ENCODE data around the gene RENBP. TPM values are rescaled to one million over a fixed set of nuclear protein-coding genes. Genes with fewer than 3 reads are reported as not detected.

Gene RENBP
- polyA plus RNA-seq, 1 of the 3 experiments (the other 2 are of a cell fraction): 0.90 TPM

DNA sequence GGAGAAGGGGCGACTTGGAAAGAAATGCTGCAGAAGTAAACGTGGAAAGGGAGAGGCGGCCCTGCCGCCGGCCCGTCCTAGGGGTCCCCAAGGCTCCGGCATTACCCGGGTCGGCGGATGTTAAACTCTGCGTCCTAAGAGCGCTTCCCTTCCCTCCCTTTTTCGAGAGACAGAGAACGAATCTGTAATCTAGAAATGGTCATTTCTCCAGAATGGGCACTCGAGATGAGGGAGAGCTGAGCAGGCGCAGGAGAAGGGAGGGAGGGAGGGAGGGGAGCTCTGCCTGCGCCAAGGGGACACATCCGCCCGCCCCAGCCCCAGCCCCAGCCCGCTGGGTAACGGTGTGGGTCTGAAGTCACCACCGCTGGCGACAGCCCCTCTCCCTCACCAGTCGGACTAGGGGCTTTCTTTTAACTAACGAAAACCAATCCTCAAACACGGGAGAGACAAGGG, 25.5 kb upstream of the RENBP start:
- Histone ChIP-seq H3F3A (replicated peaks; ENCODE audit: insufficient read depth) (peaks cover 7% of the 10 kb centered on the region), H3K4me1 (ENCODE audit: control insufficient read depth in 1 of 2, insufficient read depth in 2 of 2, low read depth in 1 of 2, low read length in 1 of 2) (peaks cover 16 to 51% of the 10 kb centered on the region in 2 experiments; a peak in 2 of 4 replicates), H3K9ac (peak overlapping the region; percentile 98; the same call in 1 of the 2 replicates), H3K27ac (ENCODE audit: low read depth in 2 of 2, low read length in 1 of 2) (peak overlapping the region; percentile 60 to 99; a peak in 3 of 4 replicates), H4K20me1 (ENCODE audit: insufficient read depth) (peaks cover 50% of the 10 kb centered on the region), H2AFZ (ENCODE audit: low read depth) (no peak overlapping the region), H3K4me2 (peak overlapping the region; percentile 80), H3K9me3 (no peaks in the 10 kb centered on the region), H3K4me3 (ENCODE audit: low read depth in 2 of 2, low read length in 1 of 2) (peak overlapping the region; percentile 90 to 98), H3K79me2 (ENCODE audit: insufficient read depth) (peaks cover 77% of the 10 kb centered on the region), H3K27me3 (ENCODE audit: insufficient read depth) (no peaks in the 10 kb centered on the region), H3K9me2 (no peaks in the 10 kb centered on the region), H3K36me3 (replicated peaks in 1 of 2; ENCODE audit: control insufficient read depth in 1 of 2, insufficient read depth in 2 of 2, low read length in 1 of 2) (peaks cover 0 to 4% of the 10 kb centered on the region in 2 experiments)
- 15% methylated on average over 19 of the region's 26 CpGs for WGBS (ENCODE audit: low lambda C conversion rate)
- ChIA-PET POLR2A (interaction anchor here (0.6 to 1.4 kb wide), 2 partner anchors 9 to 35 kb away, joined by 3 read pairs; partner anchors contain the start of gene NAA10), CTCF (interaction anchor here (0.7 to 11.6 kb wide), 8 partner anchors 21 to 262 kb away, joined by 3 to 179 read pairs (median 4); partner anchors contain the start of genes ARHGAP4, PLXNB3 and RENBP)
- TF ChIP-seq CHD2 (IDR thresholded peaks at IDR 0.05; ENCODE audit: low read length, partially characterized antibody) (no peak), GABPA (IDR thresholded peaks at IDR 0.05; ENCODE audit: low read depth) (no peak), SIN3A (IDR thresholded peaks at IDR 0.05; ENCODE audit: borderline replicate concordance, low read depth, low read length) (no peak), NRF1 (IDR thresholded peaks at IDR 0.05; ENCODE audit: low read depth, low read length) (peak; percentile 56), ZBTB33 (IDR thresholded peaks at IDR 0.05; ENCODE audit: borderline replicate concordance, low read depth) (no peak), IRF3 (IDR thresholded peaks at IDR 0.05; ENCODE audit: low read depth, low read length) (no peak)
- peak; percentile 59 for DNase-seq

GRCh38 chrX:153969125-153969903, 24.9 kb upstream of the RENBP start:
- peaks cover under 1 to 7% of the 10 kb centered on the region in 2 experiments for H3K36me3 ChIP-seq (replicated peaks in 1 of 2; ENCODE audit: control insufficient read depth in 1 of 2, insufficient read depth in 2 of 2, low read length in 1 of 2)
- peak overlapping the region; percentile 80 for H3K4me2 ChIP-seq
- DNase-seq: no peak
- peaks cover 77% of the 10 kb centered on the region for H3K79me2 ChIP-seq (ENCODE audit: insufficient read depth)
- no peak overlapping the region for H2AFZ ChIP-seq (ENCODE audit: low read depth)
- peaks cover 56% of the 10 kb centered on the region for H4K20me1 ChIP-seq (ENCODE audit: insufficient read depth)
- peaks cover 16 to 47% of the 10 kb centered on the region in 2 experiments; a peak in 2 of 4 replicates for H3K4me1 ChIP-seq (ENCODE audit: control insufficient read depth in 1 of 2, insufficient read depth in 2 of 2, low read depth in 1 of 2, low read length in 1 of 2)
- no peaks in the 10 kb centered on the region for H3K9me2 ChIP-seq
- peak overlapping the region; percentile 90 to 98 for H3K4me3 ChIP-seq (ENCODE audit: low read depth in 2 of 2, low read length in 1 of 2)
- H3K27ac ChIP-seq (ENCODE audit: low read depth in 2 of 2, low read length in 1 of 2): peak overlapping the region; percentile 60 to 99; a peak in 3 of 4 replicates
- 50% methylated on average over 16 of the region's 25 CpGs for WGBS (ENCODE audit: low lambda C conversion rate)
- H3K27me3 ChIP-seq (ENCODE audit: insufficient read depth): no peaks in the 10 kb centered on the region
- H3K9me3 ChIP-seq: no peaks in the 10 kb centered on the region
- ChIA-PET POLR2A (interaction anchor here (0.6 kb wide), 1 partner anchor 8 kb away, joined by 3 read pairs; no protein-coding TSS in a partner anchor), CTCF (interaction anchor here (0.7 to 11.6 kb wide), 10 partner anchors 11 to 261 kb away, joined by 3 to 179 read pairs (median 4); partner anchors contain the start of genes ARHGAP4, PLXNB3 and RENBP)
- H3K9ac ChIP-seq: peak overlapping the region; percentile 98; the same call in 1 of the 2 replicates
- peaks cover 7% of the 10 kb centered on the region for H3F3A ChIP-seq (replicated peaks; ENCODE audit: insufficient read depth)
- TF ChIP-seq USF1 (IDR thresholded peaks at IDR 0.05; ENCODE audit: borderline replicate concordance, low read depth): no peak
- no peak for TF ChIP-seq TEAD4 (IDR thresholded peaks at IDR 0.05; ENCODE audit: borderline replicate concordance, insufficient read depth)
- no peak for TF ChIP-seq TAF1 (IDR thresholded peaks at IDR 0.05; ENCODE audit: borderline replicate concordance, low read depth, low read length)
- TF ChIP-seq FOXM1 (IDR thresholded peaks at IDR 0.05; ENCODE audit: low read depth): no peak
- no peak for TF ChIP-seq RXRA (IDR thresholded peaks at IDR 0.05; ENCODE audit: borderline replicate concordance, low read depth)
- no peak for TF ChIP-seq POLR2AphosphoS5 (IDR thresholded peaks at IDR 0.05; ENCODE audit: low read depth, low read length)
- TF ChIP-seq GABPA (IDR thresholded peaks at IDR 0.05; ENCODE audit: low read depth): no peak
- TF ChIP-seq GATA2 (CRISPR knock-in tag; IDR thresholded peaks at IDR 0.05): no peak
- no peak for TF ChIP-seq ZBTB33 (IDR thresholded peaks at IDR 0.05; ENCODE audit: borderline replicate concordance, low read depth)
- no peak for TF ChIP-seq CHD2 (IDR thresholded peaks at IDR 0.05; ENCODE audit: low read length, partially characterized antibody)
- TF ChIP-seq, protein P1, sequence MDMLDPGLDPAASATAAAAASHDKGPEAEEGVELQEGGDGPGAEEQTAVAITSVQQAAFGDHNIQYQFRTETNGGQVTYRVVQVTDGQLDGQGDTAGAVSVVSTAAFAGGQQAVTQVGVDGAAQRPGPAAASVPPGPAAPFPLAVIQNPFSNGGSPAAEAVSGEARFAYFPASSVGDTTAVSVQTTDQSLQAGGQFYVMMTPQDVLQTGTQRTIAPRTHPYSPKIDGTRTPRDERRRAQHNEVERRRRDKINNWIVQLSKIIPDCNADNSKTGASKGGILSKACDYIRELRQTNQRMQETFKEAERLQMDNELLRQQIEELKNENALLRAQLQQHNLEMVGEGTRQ (IDR thresholded peaks at IDR 0.05; ENCODE audit: borderline replicate concordance, low read depth, low read length): no peak
- TF ChIP-seq, protein P2, sequence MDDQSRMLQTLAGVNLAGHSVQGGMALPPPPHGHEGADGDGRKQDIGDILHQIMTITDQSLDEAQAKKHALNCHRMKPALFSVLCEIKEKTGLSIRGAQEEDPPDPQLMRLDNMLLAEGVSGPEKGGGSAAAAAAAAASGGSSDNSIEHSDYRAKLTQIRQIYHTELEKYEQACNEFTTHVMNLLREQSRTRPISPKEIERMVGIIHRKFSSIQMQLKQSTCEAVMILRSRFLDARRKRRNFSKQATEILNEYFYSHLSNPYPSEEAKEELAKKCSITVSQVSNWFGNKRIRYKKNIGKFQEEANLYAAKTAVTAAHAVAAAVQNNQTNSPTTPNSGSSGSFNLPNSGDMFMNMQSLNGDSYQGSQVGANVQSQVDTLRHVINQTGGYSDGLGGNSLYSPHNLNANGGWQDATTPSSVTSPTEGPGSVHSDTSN (IDR thresholded peaks at IDR 0.05): no peak

Data from SK-N-SH (cell line).